ENCODE measurements around the gene MORC1. TPM values are rescaled to one million over a fixed set of nuclear protein-coding genes. Genes with fewer than 3 reads are reported as not detected.
"Not testable (repeated sequence)": the region's sequence is repeated elsewhere in the genome, so short reads cannot be mapped to it uniquely, and the experiment has no call there.

The MORC1 gene, protein sequence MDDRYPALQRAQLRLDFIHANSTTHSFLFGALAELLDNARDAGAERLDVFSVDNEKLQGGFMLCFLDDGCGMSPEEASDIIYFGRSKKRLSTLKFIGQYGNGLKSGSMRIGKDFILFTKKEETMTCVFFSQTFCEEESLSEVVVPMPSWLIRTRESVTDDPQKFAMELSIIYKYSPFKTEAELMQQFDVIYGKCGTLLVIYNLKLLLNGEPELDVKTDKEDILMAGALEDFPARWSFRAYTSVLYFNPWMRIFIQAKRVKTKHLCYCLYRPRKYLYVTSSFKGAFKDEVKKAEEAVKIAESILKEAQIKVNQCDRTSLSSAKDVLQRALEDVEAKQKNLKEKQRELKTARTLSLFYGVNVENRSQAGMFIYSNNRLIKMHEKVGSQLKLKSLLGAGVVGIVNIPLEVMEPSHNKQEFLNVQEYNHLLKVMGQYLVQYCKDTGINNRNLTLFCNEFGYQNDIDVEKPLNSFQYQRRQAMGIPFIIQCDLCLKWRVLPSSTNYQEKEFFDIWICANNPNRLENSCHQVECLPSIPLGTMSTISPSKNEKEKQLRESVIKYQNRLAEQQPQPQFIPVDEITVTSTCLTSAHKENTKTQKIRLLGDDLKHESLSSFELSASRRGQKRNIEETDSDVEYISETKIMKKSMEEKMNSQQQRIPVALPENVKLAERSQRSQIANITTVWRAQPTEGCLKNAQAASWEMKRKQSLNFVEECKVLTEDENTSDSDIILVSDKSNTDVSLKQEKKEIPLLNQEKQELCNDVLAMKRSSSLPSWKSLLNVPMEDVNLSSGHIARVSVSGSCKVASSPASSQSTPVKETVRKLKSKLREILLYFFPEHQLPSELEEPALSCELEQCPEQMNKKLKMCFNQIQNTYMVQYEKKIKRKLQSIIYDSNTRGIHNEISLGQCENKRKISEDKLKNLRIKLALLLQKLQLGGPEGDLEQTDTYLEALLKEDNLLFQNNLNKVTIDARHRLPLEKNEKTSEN
- under 1 TPM in 1 of 2 donors, not detected in 1; 0.11 TPM for total RNA-seq

DNA sequence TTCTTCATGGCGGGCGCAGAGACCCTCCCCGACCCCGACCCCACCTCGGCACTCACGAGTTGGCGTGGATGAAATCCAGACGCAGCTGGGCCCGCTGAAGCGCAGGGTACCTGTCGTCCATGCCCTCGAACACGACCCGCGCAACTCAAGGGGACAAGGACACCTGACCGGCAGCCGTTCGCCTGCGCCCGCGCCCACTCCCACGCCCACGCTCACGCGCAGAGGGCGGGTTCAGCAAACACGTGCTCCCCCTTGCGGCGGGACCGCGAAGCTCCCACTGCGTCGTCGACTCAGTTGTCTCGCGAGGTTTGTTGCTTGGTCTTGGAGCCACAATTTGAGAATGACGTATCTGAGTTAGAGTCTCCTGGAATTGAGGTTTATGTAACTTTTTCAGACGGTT lies at the start of gene MORC1:
TSS of gene MORC1 (minus strand) at position 196 of the 400 bp plus-strand sequence. CDS start at position 121, 75 bp downstream.
- Mint-ChIP-seq H3K4me3 (no peak within 1 kb of the TSS), H3K4me1 (no peaks in the 10 kb centered on the region), H3K9me3 (peaks cover 6% of the 10 kb centered on the region), H3K27ac (no peak within 1 kb of the TSS), H3K27me3 (peaks cover 3% of the 10 kb centered on the region), H3K36me3 (ENCODE audit: low read depth) (no peaks in the 10 kb centered on the region)
- no peak for ATAC-seq (replicated peaks)

DNA sequence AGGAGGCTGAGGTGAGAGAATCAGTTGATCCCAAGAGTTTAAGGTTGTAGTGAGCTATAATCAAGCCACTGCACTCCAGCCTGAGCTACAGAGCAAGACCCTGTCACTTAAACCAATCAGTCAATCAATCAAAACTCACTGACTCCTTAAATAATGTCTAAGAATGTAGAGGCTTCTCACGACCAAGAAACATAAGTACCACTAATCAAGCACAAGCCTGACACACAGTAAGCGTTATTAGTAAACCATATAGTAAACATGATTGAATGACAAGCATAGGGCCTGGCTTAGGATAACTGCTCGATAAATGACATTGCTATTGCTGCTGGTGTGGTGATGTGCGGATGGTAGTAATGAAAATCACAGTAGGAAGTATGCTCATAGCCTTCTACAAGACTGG lies 48.0 kb upstream of the MORC1 start:
- no peak overlapping the region for H3K4me3 Mint-ChIP-seq
- H3K27me3 Mint-ChIP-seq = peaks cover 6% of the 10 kb centered on the region
- no peak for ATAC-seq (replicated peaks)
- no peaks in the 10 kb centered on the region for H3K9me3 Mint-ChIP-seq
- H3K36me3 Mint-ChIP-seq (ENCODE audit: low read depth) = no peaks in the 10 kb centered on the region
- H3K4me1 Mint-ChIP-seq = no peaks in the 10 kb centered on the region
- no peak overlapping the region for H3K27ac Mint-ChIP-seq

DNA sequence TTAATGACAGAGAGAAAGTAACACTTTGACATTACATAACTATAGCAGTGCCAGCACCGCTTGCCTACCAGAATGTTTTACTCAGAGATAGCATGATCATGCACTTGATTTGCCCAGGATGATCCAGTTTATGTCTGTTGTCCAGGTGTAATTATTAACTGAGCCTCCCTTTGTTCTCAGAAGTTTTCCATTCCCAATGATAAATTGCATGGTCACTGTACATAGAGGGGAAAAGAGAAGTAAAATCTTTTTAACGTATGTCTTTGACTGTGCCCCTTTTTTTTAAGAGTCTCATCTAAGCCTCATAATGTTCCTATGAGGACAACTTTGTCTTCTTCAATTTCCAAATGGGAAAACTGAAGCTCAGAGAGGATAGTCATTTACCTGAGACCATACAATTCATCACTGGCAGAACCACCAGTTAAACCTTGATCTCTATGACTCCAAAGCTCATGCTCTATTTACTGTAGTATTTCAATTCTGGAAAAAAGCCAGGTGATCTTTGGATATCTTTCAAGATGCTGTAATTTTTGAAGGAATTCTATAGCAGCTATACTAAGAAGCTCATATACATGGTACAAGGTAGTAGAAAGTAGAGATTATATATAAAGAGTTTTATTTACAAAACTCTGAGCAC lies 43.7 kb upstream of the MORC1 start:
- Mint-ChIP-seq H3K4me1 (no peaks in the 10 kb centered on the region), H3K36me3 (ENCODE audit: low read depth) (no peaks in the 10 kb centered on the region), H3K4me3 (no peak overlapping the region), H3K9me3 (no peaks in the 10 kb centered on the region), H3K27ac (no peak overlapping the region), H3K27me3 (peaks cover 3% of the 10 kb centered on the region)
- no peak for ATAC-seq (replicated peaks)

DNA sequence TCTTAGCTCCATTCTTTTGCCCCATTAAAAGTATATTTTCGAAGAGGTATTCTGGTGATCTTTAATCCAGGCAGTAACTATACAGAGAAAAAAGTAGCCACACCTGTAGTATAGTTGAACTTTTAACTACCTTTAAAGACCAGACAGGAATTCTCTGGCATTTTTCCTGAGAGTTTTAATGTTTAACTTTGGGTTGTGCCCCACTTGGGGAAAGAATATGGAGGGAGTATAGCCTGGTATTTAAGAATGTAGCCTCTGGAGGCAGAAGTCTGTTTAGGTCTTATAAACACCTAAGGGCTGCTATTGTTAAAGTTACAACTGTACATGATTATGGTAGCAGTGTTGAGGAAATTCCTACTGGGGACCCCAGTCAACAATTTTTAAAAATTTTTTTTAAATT lies 37.9 kb upstream of the MORC1 start:
- ATAC-seq (replicated peaks) = no peak
- H3K27ac Mint-ChIP-seq = no peak overlapping the region
- H3K9me3 Mint-ChIP-seq = no peaks in the 10 kb centered on the region
- H3K4me3 Mint-ChIP-seq = no peak overlapping the region
- peaks cover 6% of the 10 kb centered on the region for H3K27me3 Mint-ChIP-seq
- no peaks in the 10 kb centered on the region for H3K4me1 Mint-ChIP-seq
- H3K36me3 Mint-ChIP-seq (ENCODE audit: low read depth) = no peaks in the 10 kb centered on the region

DNA sequence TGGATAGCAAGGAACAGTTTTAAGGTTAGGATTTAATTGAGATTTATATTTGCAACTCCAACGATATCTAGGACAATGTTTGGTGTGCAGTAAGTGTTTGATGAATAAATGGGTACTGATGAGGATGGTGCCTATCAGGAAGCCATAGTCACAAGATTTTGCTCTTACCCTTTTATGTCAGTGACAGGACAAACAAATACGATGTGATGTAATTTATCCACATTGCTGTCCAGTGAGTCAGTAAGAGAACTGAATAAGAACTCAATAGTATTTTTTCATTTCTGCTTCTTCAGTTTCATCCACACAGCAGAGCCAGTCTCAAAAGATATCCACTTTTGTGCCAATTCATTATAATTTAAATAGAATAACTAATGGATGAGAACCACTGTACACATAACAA lies 37.0 kb upstream of the MORC1 start:
- ATAC-seq (replicated peaks) = no peak
- peaks cover 6% of the 10 kb centered on the region for H3K27me3 Mint-ChIP-seq
- no peaks in the 10 kb centered on the region for H3K9me3 Mint-ChIP-seq
- H3K36me3 Mint-ChIP-seq (ENCODE audit: low read depth) = no peaks in the 10 kb centered on the region
- no peak overlapping the region for H3K27ac Mint-ChIP-seq
- H3K4me1 Mint-ChIP-seq = no peaks in the 10 kb centered on the region
- no peak overlapping the region for H3K4me3 Mint-ChIP-seq

DNA sequence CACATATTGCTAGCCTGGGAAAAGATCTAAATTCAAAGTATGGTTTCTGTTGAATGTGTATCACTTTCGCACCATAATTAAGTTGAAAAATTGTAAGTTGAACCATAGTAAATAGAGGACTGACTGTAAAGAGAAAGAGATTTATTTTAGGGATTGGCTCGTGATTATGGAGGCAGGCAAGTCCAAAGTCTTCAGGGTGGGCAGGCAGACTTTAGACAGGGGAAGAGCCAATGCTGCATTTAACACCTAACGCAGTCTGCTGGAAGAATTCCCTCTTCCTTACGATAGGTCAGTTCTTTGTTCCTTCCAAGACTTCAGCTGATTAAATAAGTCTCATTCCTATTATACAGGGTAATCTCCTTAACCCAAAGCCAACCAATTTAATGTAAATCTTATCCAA lies 34.4 kb upstream of the MORC1 start:
- no peak for ATAC-seq (replicated peaks)
- Mint-ChIP-seq H3K27ac (no peak overlapping the region), H3K36me3 (ENCODE audit: low read depth) (no peaks in the 10 kb centered on the region), H3K27me3 (peaks cover 16% of the 10 kb centered on the region), H3K4me1 (no peaks in the 10 kb centered on the region), H3K9me3 (no peaks in the 10 kb centered on the region), H3K4me3 (no peak overlapping the region)

DNA sequence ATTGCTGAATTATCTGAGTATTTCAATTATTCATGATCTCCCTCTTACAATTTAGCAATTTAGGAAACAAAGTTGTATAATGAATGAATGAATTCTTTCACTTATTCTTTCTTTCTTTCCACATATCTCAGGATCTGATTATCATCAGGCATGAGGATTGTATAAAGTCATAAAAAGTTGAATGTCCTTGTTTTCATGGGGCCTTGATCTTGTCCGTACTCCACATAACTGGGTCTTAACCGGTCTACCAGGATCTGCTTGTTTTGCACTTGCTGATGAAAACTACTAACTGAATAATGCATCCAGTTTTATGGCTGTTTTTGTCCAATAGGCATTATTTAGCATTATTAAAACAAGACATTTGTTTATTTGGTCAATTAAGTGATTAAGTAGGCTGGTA lies 31.1 kb upstream of the MORC1 start:
- no peak for ATAC-seq (replicated peaks)
- H3K36me3 Mint-ChIP-seq (ENCODE audit: low read depth) = no peaks in the 10 kb centered on the region
- H3K9me3 Mint-ChIP-seq = peaks cover 3% of the 10 kb centered on the region
- no peak overlapping the region for H3K4me3 Mint-ChIP-seq
- no peak overlapping the region for H3K27ac Mint-ChIP-seq
- peaks cover 20% of the 10 kb centered on the region for H3K27me3 Mint-ChIP-seq
- H3K4me1 Mint-ChIP-seq = no peaks in the 10 kb centered on the region

DNA sequence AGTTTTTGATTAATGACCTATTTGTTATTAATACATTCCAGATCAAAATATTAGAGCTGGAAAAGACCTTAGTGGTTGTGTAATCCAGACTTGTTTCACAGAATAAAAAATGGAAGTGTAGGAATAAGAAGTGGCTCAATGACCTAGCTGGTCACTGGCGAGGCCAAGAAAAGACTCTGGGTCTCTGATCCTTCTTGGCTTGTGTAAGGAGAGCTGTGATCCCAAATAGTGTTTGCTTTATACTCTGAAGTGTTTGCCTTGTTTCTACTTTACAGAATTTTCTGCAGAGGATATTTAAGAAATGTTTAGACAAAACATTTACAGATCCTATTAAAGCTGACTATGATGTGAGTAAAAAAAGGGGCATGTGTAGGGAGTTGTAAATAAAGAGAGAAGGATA lies 25.7 kb upstream of the MORC1 start:
- peaks cover 29% of the 10 kb centered on the region for H3K27me3 Mint-ChIP-seq
- peaks cover 3% of the 10 kb centered on the region for H3K9me3 Mint-ChIP-seq
- H3K4me1 Mint-ChIP-seq = no peaks in the 10 kb centered on the region
- H3K4me3 Mint-ChIP-seq = no peak overlapping the region
- no peaks in the 10 kb centered on the region for H3K36me3 Mint-ChIP-seq (ENCODE audit: low read depth)
- no peak overlapping the region for H3K27ac Mint-ChIP-seq
- no peak for ATAC-seq (replicated peaks)

DNA sequence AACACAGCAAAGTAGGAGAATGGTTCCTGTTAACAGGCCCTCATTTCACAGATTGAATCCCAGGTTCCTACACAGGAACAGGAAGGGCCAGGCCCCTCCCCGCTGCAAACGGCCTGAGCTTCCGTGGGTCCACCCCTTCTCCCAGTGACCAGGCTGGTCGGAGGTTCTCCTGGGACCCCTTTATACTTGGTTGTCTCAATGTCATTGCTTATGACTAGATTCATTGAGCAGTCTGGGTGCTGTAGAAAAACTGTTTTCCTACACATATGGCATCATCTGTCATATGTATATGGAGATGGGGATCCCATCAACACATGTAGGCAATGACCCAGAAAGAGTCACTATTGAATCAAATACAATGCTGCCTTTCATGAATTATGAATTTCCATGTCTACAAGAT lies 22.4 kb upstream of the MORC1 start:
- peaks cover 15% of the 10 kb centered on the region for H3K27me3 Mint-ChIP-seq
- H3K4me3 Mint-ChIP-seq = no peak overlapping the region
- no peak overlapping the region for H3K27ac Mint-ChIP-seq
- no peaks in the 10 kb centered on the region for H3K9me3 Mint-ChIP-seq
- H3K36me3 Mint-ChIP-seq (ENCODE audit: low read depth) = no peaks in the 10 kb centered on the region
- no peaks in the 10 kb centered on the region for H3K4me1 Mint-ChIP-seq
- ATAC-seq (replicated peaks) = no peak

DNA sequence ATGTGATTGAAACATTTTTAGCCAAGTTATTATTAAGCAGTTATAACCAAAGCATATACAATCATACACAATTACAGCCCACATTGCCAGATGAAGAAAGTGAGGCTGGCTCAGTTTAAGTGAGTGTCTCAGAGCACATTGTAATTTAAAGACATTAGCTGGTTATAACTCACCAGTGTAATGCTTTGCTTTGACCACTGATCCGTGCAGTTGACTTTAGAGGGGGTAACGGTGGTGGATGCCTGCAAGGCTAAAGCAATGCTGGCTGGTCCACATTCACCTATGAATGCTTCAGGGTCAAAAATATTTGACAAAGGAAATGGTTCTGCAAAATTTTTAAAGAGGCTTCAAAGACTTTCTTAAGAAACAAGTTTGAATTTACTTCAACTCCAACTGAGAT lies 19.8 kb upstream of the MORC1 start:
- Mint-ChIP-seq H3K4me1 (no peaks in the 10 kb centered on the region), H3K27ac (no peak overlapping the region), H3K36me3 (ENCODE audit: low read depth) (no peaks in the 10 kb centered on the region), H3K4me3 (no peak overlapping the region), H3K27me3 (peaks cover 8% of the 10 kb centered on the region), H3K9me3 (no peaks in the 10 kb centered on the region)
- no peak for ATAC-seq (replicated peaks)

DNA sequence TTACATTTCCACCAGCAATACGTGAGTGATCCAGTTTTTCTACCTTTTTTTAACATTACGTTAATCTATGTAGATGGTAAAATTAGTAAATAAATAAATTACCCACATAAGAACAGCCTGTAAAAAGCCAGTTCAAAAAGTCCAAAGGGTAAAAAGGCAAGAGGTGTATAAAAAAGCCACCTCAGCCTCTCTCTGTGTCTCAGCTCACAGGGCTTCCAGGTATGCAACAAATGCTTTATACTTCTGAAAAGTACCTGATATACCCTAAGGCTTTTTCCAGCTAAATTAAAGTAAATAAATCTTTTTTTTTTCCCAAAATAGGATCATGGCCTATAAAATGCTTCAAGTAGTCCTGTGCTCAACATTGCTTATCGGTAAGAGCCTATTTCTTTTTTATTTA lies 18.6 kb upstream of the MORC1 start, which contains the start of gene C3orf85:
TSS of gene C3orf85 (plus strand) at position 197 of the 400 bp plus-strand sequence. CDS start at position 326, 129 bp downstream.
- ATAC-seq (replicated peaks) = no peak
- H3K4me1 Mint-ChIP-seq = no peaks in the 10 kb centered on the region
- H3K27ac Mint-ChIP-seq = no peak within 1 kb of the TSS
- H3K27me3 Mint-ChIP-seq = peaks cover 3% of the 10 kb centered on the region
- no peaks in the 10 kb centered on the region for H3K36me3 Mint-ChIP-seq (ENCODE audit: low read depth)
- H3K9me3 Mint-ChIP-seq = no peaks in the 10 kb centered on the region
- H3K4me3 Mint-ChIP-seq = no peak within 1 kb of the TSS

DNA sequence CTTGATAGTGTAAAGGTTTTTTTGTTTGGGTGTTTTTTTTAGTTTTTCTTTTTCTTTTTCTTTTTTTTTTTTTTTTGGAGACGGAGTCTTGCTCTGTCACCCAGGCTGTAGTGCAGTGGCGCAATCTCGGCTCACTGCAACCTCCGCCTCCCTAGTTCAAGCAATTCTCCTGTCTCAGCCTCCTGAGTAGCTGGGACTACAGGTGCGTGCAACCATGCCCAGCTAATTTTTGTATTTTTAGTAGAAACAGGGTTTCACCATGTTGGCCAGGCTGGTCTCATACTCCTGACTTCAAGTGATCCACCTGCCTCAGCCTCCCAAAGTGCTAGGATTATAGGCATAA lies 15.5 kb upstream of the MORC1 start:
- not testable (repeated sequence) for H3K4me3 Mint-ChIP-seq; ATAC-seq (replicated peaks); H3K9me3 Mint-ChIP-seq; H3K27me3 Mint-ChIP-seq; H3K27ac Mint-ChIP-seq; H3K36me3 Mint-ChIP-seq (ENCODE audit: low read depth); H3K4me1 Mint-ChIP-seq

DNA sequence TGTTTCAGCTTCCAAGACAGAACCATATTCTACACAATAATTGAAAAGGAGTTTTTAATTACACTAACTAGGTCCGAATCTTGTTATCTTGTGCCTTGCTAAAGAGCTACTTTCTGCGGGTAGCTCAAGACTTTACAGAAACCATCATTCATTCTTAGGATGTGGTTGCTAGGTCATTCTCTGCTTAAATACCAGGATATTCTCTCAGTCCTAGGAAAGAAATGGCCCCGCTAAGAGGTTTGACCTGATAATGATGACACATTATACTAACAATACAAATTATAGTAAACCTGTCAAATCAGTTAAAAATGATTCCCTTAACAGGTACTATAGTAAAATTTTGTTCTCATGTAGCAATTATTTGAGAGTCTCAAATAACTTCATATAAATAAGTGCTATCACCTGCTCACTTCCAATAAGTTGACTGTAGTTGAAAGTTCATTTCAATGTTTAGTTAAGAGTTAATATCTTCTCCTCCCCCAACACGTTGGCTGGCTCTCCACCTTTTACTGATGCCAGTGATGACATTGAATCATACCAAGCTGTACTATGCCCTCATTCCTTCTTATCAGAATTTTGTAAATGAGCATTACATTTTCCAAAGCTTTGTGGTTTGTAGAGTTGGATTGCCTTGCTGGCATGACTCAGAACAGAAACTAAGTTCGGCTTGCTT lies 15.0 kb upstream of the MORC1 start:
- Mint-ChIP-seq H3K4me3 (no peak overlapping the region), H3K36me3 (ENCODE audit: low read depth) (no peaks in the 10 kb centered on the region), H3K9me3 (no peaks in the 10 kb centered on the region), H3K27me3 (peaks cover 2% of the 10 kb centered on the region), H3K4me1 (no peaks in the 10 kb centered on the region), H3K27ac (no peak overlapping the region)
- ATAC-seq (replicated peaks) = no peak

DNA sequence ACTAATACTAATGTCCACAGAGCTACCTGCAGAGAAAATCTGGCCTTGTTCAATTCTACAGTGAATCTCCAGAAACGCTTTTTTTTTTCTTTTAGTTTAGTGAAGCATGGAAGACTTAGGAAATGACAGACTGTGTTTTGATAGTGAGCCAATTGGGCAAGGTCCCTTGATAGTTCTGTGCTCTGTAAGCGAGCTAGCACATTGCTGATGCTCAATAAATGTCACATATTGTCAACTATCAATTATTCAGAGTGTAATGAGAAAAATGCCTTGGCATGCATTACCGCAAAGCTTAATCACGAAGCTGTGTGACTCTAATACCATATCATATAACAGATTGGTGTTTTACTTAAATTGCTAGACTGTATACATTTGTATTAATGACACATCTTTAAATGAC lies 13.3 kb upstream of the MORC1 start:
- no peak overlapping the region for H3K27ac Mint-ChIP-seq

More for the DNA sequence above, 13.3 kb upstream of the MORC1 start:
- ATAC-seq (replicated peaks) = no peak
- Mint-ChIP-seq H3K9me3 (no peaks in the 10 kb centered on the region), H3K4me3 (no peak overlapping the region), H3K27me3 (peaks cover 3% of the 10 kb centered on the region), H3K36me3 (ENCODE audit: low read depth) (no peaks in the 10 kb centered on the region), H3K4me1 (no peaks in the 10 kb centered on the region)

All from activated T-helper 17 cell treated with anti-CD3 and anti-CD28 coated beads, Interleukin-2, amount 50 U/mL, for 72 hours (primary cell).